ENCODE data around the gene PPP4C. TPM values are rescaled to one million over a fixed set of nuclear protein-coding genes. Genes with fewer than 3 reads are reported as not detected.

PPP4C gene
- total RNA-seq, 1 experiment from 2014 or later, result 246 TPM

- Histone ChIP-seq H3K9me2 (ENCODE audit: insufficient read depth) (no peaks in the 10 kb centered on the region), H3K4me1 (replicated peaks; ENCODE audit: insufficient read depth) (peaks cover 6% of the 10 kb centered on the region; the same call in 1 of the 2 replicates), H3K9me3 (ENCODE audit: insufficient read depth, low read depth) (no peaks in the 10 kb centered on the region), H3K4me3 (no peak overlapping the region), H3K27ac (no peak overlapping the region), H3K79me2 (ENCODE audit: low read depth) (peaks cover 27% of the 10 kb centered on the region), H3K36me3 (ENCODE audit: low read depth) (peaks cover 30% of the 10 kb centered on the region; the same call in 1 of the 2 replicates), H3F3A (ENCODE audit: insufficient read depth, low read depth) (peaks cover 49% of the 10 kb centered on the region), H3K27me3 (ENCODE audit: insufficient read depth, low read depth) (no peaks in the 10 kb centered on the region), H4K20me1 (ENCODE audit: insufficient read depth) (peaks cover 23% of the 10 kb centered on the region), H2AFZ (no peak overlapping the region), H3K4me2 (no peak overlapping the region)
- ChIA-PET POLR2A (ENCODE audit: unreplicated experiment) (no interaction called here), CTCF (no interaction called here)
- DNase-seq, result no peak
- no TSS peak for BruUV-seq (replicated peaks)
- intact Hi-C loops (cut with micrococcal nuclease; ENCODE audit: unreplicated experiment), result no loop called here
- no peak for TF ChIP-seq EZH2 (IDR thresholded peaks at IDR 0.05; ENCODE audit: low read depth)
- no peak for TF ChIP-seq CTCF (conservative IDR thresholded peaks at IDR 0.05)
Measured at GRCh38 chr16:30083216-30084055, 7.6 kb downstream of the PPP4C start.

GRCh38 chr16:30084096-30084815, 8.5 kb downstream of the PPP4C start:
- POLR2A ChIA-PET (ENCODE audit: unreplicated experiment), result no interaction called here
- no peak for DNase-seq
- H3K4me2 ChIP-seq, result no peak overlapping the region
- H3K27ac ChIP-seq, result no peak overlapping the region
- BruUV-seq (replicated peaks), result no TSS peak
- H2AFZ ChIP-seq, result no peak overlapping the region
- H3K9me3 ChIP-seq (ENCODE audit: insufficient read depth, low read depth), result no peaks in the 10 kb centered on the region
- peaks cover 25% of the 10 kb centered on the region; the same call in 1 of the 2 replicates for H3K36me3 ChIP-seq (ENCODE audit: low read depth)
- peaks cover 52% of the 10 kb centered on the region for H3F3A ChIP-seq (ENCODE audit: insufficient read depth, low read depth)
- no peak for TF ChIP-seq CTCF (conservative IDR thresholded peaks at IDR 0.05)
- no peak for TF ChIP-seq EZH2 (IDR thresholded peaks at IDR 0.05; ENCODE audit: low read depth)
- peaks cover 16% of the 10 kb centered on the region for H4K20me1 ChIP-seq (ENCODE audit: insufficient read depth)
- peaks cover 11% of the 10 kb centered on the region for H3K4me1 ChIP-seq (replicated peaks; ENCODE audit: insufficient read depth)
- no peaks in the 10 kb centered on the region for H3K9me2 ChIP-seq (ENCODE audit: insufficient read depth)
- peaks cover 18% of the 10 kb centered on the region for H3K79me2 ChIP-seq (ENCODE audit: low read depth)
- H3K27me3 ChIP-seq (ENCODE audit: insufficient read depth, low read depth), result no peaks in the 10 kb centered on the region
- CTCF ChIA-PET, result no interaction called here
- no peak overlapping the region for H3K4me3 ChIP-seq
- intact Hi-C loops (cut with micrococcal nuclease; ENCODE audit: unreplicated experiment), result no loop called here

- DNase-seq, result no peak
- H3K27ac ChIP-seq, result no peak overlapping the region
- peaks cover 13% of the 10 kb centered on the region for H3K79me2 ChIP-seq (ENCODE audit: low read depth)
- POLR2A ChIA-PET (ENCODE audit: unreplicated experiment), result interaction anchor here (0.6 kb wide), 1 partner anchor 1419 kb away, joined by 3 read pairs; no protein-coding TSS in a partner anchor
- peaks cover 57% of the 10 kb centered on the region for H3F3A ChIP-seq (ENCODE audit: insufficient read depth, low read depth)
- no peak overlapping the region for H3K4me3 ChIP-seq
- intact Hi-C loops (cut with micrococcal nuclease; ENCODE audit: unreplicated experiment), result no loop called here
- H2AFZ ChIP-seq, result no peak overlapping the region
- H4K20me1 ChIP-seq (ENCODE audit: insufficient read depth), result peaks cover 11% of the 10 kb centered on the region
- peaks cover 16% of the 10 kb centered on the region for H3K4me1 ChIP-seq (replicated peaks; ENCODE audit: insufficient read depth)
- TF ChIP-seq EZH2 (IDR thresholded peaks at IDR 0.05; ENCODE audit: low read depth), result no peak
- TF ChIP-seq CTCF (conservative IDR thresholded peaks at IDR 0.05), result no peak
- no peaks in the 10 kb centered on the region for H3K9me3 ChIP-seq (ENCODE audit: insufficient read depth, low read depth)
- CTCF ChIA-PET, result no interaction called here
- H3K9me2 ChIP-seq (ENCODE audit: insufficient read depth), result no peaks in the 10 kb centered on the region
- peaks cover 21% of the 10 kb centered on the region; the same call in 1 of the 2 replicates for H3K36me3 ChIP-seq (ENCODE audit: low read depth)
- BruUV-seq (replicated peaks), result no TSS peak
- no peaks in the 10 kb centered on the region for H3K27me3 ChIP-seq (ENCODE audit: insufficient read depth, low read depth)
- H3K4me2 ChIP-seq, result no peak overlapping the region
Measured at GRCh38 chr16:30084816-30085159, 9.0 kb downstream of the PPP4C start.

All from PC-9 (cell line).